Keratinocyte (primary cell): ENCODE data around the gene DLGAP1.

Experiments used
- EZH2 ChIP-seq: IDR thresholded peaks from one replicate; pipeline ENCODE4 v1.6.1; 2012; ENCODE audit warnings: inconsistent platforms, mild to moderate bottlenecking, low read length, moderate library complexity
- TF ChIP-seq, protein P1 (sequence below), 3 experiments: IDR thresholded peaks in 1 of 3; conservative IDR thresholded peaks in 1 of 3; optimal IDR thresholded peaks in 1 of 3; 2 replicates in 2 of 3; 3 replicates in 1 of 3; pipeline versions ENCODE3 to v1.5.1; 2011; ENCODE audit warnings: low read length in 3 of 3, mild to moderate bottlenecking in 3 of 3, moderate library complexity in 2 of 3, control low read depth in 1 of 3, inconsistent platforms in 1 of 3; ENCODE audit not compliant: insufficient read depth in 2 of 3; ENCODE audit errors: extremely low read depth in 1 of 3

- no peak for TF ChIP-seq EZH2
- TF ChIP-seq, protein P1, sequence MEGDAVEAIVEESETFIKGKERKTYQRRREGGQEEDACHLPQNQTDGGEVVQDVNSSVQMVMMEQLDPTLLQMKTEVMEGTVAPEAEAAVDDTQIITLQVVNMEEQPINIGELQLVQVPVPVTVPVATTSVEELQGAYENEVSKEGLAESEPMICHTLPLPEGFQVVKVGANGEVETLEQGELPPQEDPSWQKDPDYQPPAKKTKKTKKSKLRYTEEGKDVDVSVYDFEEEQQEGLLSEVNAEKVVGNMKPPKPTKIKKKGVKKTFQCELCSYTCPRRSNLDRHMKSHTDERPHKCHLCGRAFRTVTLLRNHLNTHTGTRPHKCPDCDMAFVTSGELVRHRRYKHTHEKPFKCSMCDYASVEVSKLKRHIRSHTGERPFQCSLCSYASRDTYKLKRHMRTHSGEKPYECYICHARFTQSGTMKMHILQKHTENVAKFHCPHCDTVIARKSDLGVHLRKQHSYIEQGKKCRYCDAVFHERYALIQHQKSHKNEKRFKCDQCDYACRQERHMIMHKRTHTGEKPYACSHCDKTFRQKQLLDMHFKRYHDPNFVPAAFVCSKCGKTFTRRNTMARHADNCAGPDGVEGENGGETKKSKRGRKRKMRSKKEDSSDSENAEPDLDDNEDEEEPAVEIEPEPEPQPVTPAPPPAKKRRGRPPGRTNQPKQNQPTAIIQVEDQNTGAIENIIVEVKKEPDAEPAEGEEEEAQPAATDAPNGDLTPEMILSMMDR (optimal IDR thresholded peaks at IDR 0.05 in 1 of 3, IDR thresholded peaks at IDR 0.05 in 1 of 3, conservative IDR thresholded peaks at IDR 0.05 in 1 of 3; ENCODE audit: extremely low read depth in 1 of 3, insufficient read depth in 2 of 3, low read length in 3 of 3) = no peak
Measured at GRCh38 chr18:3720159-3720558, 734.9 kb downstream of the DLGAP1 start.
